Measurements from ENCODE around the gene ACVR1.

DNA sequence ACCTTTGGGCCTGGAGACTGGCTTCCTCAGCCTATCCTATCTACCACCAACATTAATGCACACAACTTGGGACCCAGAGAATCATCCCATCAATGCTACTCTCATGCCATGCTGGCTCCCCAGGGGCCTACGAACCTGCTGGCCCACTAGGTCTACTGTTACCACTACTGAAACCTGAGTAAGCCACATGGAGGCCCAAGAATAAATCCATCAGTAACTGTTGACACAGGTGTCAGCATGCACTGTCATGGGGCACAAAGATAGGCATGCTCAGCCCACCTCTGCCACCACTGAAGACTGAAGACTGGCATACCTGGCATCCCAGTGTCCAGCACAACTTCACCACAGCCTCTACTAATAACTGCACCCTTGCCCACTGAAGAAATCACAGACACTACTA, 176.3 kb downstream of the ACVR1 start:
- TF ChIP-seq POLR2A (IDR thresholded peaks at IDR 0.05): no peak
- TF ChIP-seq, protein P1, sequence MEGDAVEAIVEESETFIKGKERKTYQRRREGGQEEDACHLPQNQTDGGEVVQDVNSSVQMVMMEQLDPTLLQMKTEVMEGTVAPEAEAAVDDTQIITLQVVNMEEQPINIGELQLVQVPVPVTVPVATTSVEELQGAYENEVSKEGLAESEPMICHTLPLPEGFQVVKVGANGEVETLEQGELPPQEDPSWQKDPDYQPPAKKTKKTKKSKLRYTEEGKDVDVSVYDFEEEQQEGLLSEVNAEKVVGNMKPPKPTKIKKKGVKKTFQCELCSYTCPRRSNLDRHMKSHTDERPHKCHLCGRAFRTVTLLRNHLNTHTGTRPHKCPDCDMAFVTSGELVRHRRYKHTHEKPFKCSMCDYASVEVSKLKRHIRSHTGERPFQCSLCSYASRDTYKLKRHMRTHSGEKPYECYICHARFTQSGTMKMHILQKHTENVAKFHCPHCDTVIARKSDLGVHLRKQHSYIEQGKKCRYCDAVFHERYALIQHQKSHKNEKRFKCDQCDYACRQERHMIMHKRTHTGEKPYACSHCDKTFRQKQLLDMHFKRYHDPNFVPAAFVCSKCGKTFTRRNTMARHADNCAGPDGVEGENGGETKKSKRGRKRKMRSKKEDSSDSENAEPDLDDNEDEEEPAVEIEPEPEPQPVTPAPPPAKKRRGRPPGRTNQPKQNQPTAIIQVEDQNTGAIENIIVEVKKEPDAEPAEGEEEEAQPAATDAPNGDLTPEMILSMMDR (IDR thresholded peaks at IDR 0.05): no peak
- no peak for TF ChIP-seq EP300 (IDR thresholded peaks at IDR 0.05)
